SK-N-SH (cell line): ENCODE measurements around the gene NPFF. TPM values are rescaled to one million over a fixed set of nuclear protein-coding genes. Genes with fewer than 3 reads are reported as not detected.

ENCODE experiments used
- CTCF ChIA-PET: fragments of 300-600, 350-600 bp; formaldehyde crosslinking; extraction: SDS; loops from one replicate; lab custom pipeline; 2021; lab: Yijun Ruan, JAX
- POLR2A ChIA-PET: fragments of 350-600 bp; sonication (Branson Sonifier 250); formaldehyde crosslinking; extraction: SDS; loops from one replicate; lab custom pipeline; 2020; ENCODE audit warnings: antibody characterized with exemption, inconsistent platforms; lab: Yijun Ruan, JAX
- DNase-seq: peaks from one replicate; pipeline ENCODE4 v3.0.0; 2012
- H2AFZ ChIP-seq: fragments of 200-600 bp; sonication (generic); 2 replicates; pipeline ENCODE4 v1.8.1; 2016; ENCODE audit warnings: antibody characterized with exemption, mild to moderate bottlenecking, low read depth
- H3F3A ChIP-seq: fragments of 200-600 bp; sonication (generic); replicated peaks from 2 replicates; pipeline ENCODE3; 2016; ENCODE audit warnings: antibody characterized with exemption, mild to moderate bottlenecking; ENCODE audit not compliant: insufficient read depth
- H3K27ac ChIP-seq, 2 experiments: fragments of 200-500 bp in 1 of 2; fragments of 200-600 bp in 1 of 2; sonication (Bioruptor generic) in 1 of 2; sonication (generic), shearing (Covaris generic) in 1 of 2; 2 replicates each; pipeline versions ENCODE4 v1.5.1 to v1.6.1; 2014 to 2016; ENCODE audit warnings: low read depth in 2 of 2, inconsistent platforms in 1 of 2, low read length in 1 of 2, mild to moderate bottlenecking in 1 of 2, mixed read lengths in 1 of 2
- H3K27me3 ChIP-seq: fragments of 200-600 bp; sonication (generic), shearing (Covaris generic); 2 replicates; pipeline ENCODE4 v1.6.1; 2016; ENCODE audit warnings: mixed run types; ENCODE audit not compliant: insufficient read depth
- H3K36me3 ChIP-seq, 2 experiments: fragments of 200-500 bp in 1 of 2; fragments of 200-600 bp in 1 of 2; sonication (Bioruptor generic) in 1 of 2; sonication (generic) in 1 of 2; replicated peaks in 1 of 2; 2 replicates each; pipeline versions ENCODE3 to v1.5.1; 2014 to 2016; ENCODE audit warnings: low read length in 1 of 2, mild to moderate bottlenecking in 1 of 2; ENCODE audit not compliant: insufficient read depth in 2 of 2, control insufficient read depth in 1 of 2
- H3K4me1 ChIP-seq, 2 experiments: fragments of 200-500 bp in 1 of 2; fragments of 200-600 bp in 1 of 2; sonication (Bioruptor generic) in 1 of 2; sonication (generic), shearing (Covaris generic) in 1 of 2; 2 replicates each; pipeline versions ENCODE4 v1.5.1 to v1.6.1; 2014 to 2016; ENCODE audit warnings: low read depth in 1 of 2, low read length in 1 of 2, mixed run types in 1 of 2; ENCODE audit not compliant: insufficient read depth in 2 of 2, control insufficient read depth in 1 of 2
- H3K4me2 ChIP-seq: fragments of 200-600 bp; sonication (generic), shearing (Covaris generic); 2 replicates; pipeline ENCODE4 v1.6.1; 2017; ENCODE audit warnings: mixed run types
- H3K4me3 ChIP-seq, 2 experiments: fragments of 200-500 bp in 1 of 2; fragments of 200-600 bp in 1 of 2; sonication (Bioruptor generic) in 1 of 2; sonication (generic), shearing (Covaris generic) in 1 of 2; 2 replicates each; pipeline versions ENCODE4 v1.5.1 to v1.8.1; 2014 to 2016; ENCODE audit warnings: low read depth in 2 of 2, inconsistent platforms in 1 of 2, low read length in 1 of 2, mild to moderate bottlenecking in 1 of 2, mixed read lengths in 1 of 2, moderate library complexity in 1 of 2
- H3K79me2 ChIP-seq: fragments of 200-600 bp; sonication (generic); 2 replicates; pipeline ENCODE4 v1.8.1; 2017; ENCODE audit warnings: mild to moderate bottlenecking; ENCODE audit not compliant: insufficient read depth
- H3K9ac ChIP-seq: fragments of 200-600 bp; sonication (generic); 2 replicates; pipeline ENCODE4 v1.6.1; 2017; ENCODE audit warnings: mixed run types
- H3K9me2 ChIP-seq: fragments of 200-600 bp; sonication (generic); 2 replicates; pipeline ENCODE4 v1.6.1; 2017; ENCODE audit warnings: mixed run types
- H3K9me3 ChIP-seq: fragments of 200-600 bp; sonication (generic); 2 replicates; pipeline ENCODE4 v1.6.1; 2017; ENCODE audit warnings: mixed run types, mild to moderate bottlenecking, moderate library complexity
- H4K20me1 ChIP-seq: fragments of 200-600 bp; sonication (generic); 2 replicates; pipeline ENCODE4 v1.6.1; 2017; ENCODE audit warnings: mild to moderate bottlenecking, mixed run types; ENCODE audit not compliant: insufficient read depth
- CHD2 ChIP-seq: fragments of 150-350 bp; IDR thresholded peaks from 2 replicates; pipeline ENCODE4 v1.6.1; 2018; ENCODE audit warnings: low read length; ENCODE audit not compliant: partially characterized antibody
- FOSL2 ChIP-seq: IDR thresholded peaks from 2 replicates; pipeline ENCODE4 v1.4.0; 2012; ENCODE audit warnings: low read depth, mild to moderate bottlenecking, moderate library complexity, borderline replicate concordance
- FOXM1 ChIP-seq: IDR thresholded peaks from 2 replicates; pipeline ENCODE4 v1.4.0; 2012; ENCODE audit warnings: low read depth, mild to moderate bottlenecking
- MEF2A ChIP-seq: IDR thresholded peaks from 2 replicates; pipeline ENCODE4 v1.4.0; 2012; ENCODE audit warnings: low read depth, borderline replicate concordance
- MXI1 ChIP-seq: IDR thresholded peaks from 2 replicates; pipeline ENCODE4 v1.6.1; 2012; ENCODE audit warnings: mild to moderate bottlenecking, low read depth, low read length, improper control_type of control experiment
- RAD21 ChIP-seq: IDR thresholded peaks from 2 replicates; pipeline ENCODE4 v1.6.1; 2012; ENCODE audit warnings: mild to moderate bottlenecking, low read length
- RFX5 ChIP-seq: IDR thresholded peaks from 2 replicates; pipeline ENCODE4 v1.6.1; 2012; ENCODE audit warnings: mild to moderate bottlenecking, improper control_type of control experiment, low read length
- SMC3 ChIP-seq: IDR thresholded peaks from 2 replicates; pipeline ENCODE4 v1.6.1; 2012; ENCODE audit warnings: low read depth, low read length, improper control_type of control experiment
- TEAD4 ChIP-seq: IDR thresholded peaks from 2 replicates; pipeline ENCODE4 v1.4.0; 2012; ENCODE audit warnings: mild to moderate bottlenecking, borderline replicate concordance; ENCODE audit not compliant: insufficient read depth
- YY1 ChIP-seq: IDR thresholded peaks from 2 replicates; pipeline ENCODE4 v1.4.0; 2012; ENCODE audit warnings: low read depth, mild to moderate bottlenecking
- WGBS: methylation state at CpG from one replicate; pipeline ENCODE4 v1.1.6; 2017; ENCODE audit warnings: low lambda C conversion rate; 5-methylcytosine and 5-hydroxymethylcytosine counted together
- polyA plus RNA-seq, 3 experiments: library from polyadenylated mRNA; depleted of rRNA; stranded (reverse); fragments of >200 nt; gene quantifications; 2 replicates each; pipeline ENCODE4 v1.2.3, GENCODE V29; 2012
- TF ChIP-seq, protein P1 (sequence below): IDR thresholded peaks from 2 replicates; pipeline ENCODE4 v1.6.1; 2012; ENCODE audit warnings: mild to moderate bottlenecking, low read depth, low read length, moderate library complexity
- TF ChIP-seq, protein P2 (sequence below): fragments of 150-350 bp; IDR thresholded peaks from 2 replicates; pipeline ENCODE4 v1.6.1; 2016; ENCODE audit warnings: mild to moderate bottlenecking, low read depth, low read length

NPFF gene
- polyA plus RNA-seq, 1 of the 3 experiments (the other 2 are of a cell fraction), result 0.13 TPM

DNA sequence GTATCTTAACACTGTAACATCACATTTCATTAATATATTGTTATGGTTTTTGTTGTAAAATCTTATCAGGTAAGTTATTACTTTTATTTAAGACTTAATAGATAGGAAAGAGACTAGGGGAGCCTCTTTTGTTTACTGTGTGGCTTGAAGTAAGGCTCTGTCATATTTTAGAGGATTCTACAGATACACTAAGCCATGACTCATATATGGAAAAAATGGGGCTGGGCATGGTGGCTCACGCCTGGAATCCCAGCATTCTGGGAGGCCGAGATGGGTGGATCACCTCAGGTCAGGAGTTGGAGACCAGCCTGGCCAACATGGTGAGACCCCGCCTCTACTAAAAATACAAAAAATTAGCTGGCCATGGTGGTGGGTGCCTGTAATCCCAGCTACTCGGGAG lies 23.6 kb upstream of the NPFF start:
- Histone ChIP-seq H3F3A (peaks cover 3% of the 10 kb centered on the region), H3K4me2 (no peak overlapping the region), H3K9me2 (no peaks in the 10 kb centered on the region), H3K4me1 (no peaks in the 10 kb centered on the region), H3K9ac (no peak overlapping the region), H3K36me3 (peaks cover 41 to 57% of the 10 kb centered on the region in 2 experiments), H3K27ac (no peak overlapping the region), H3K79me2 (no peaks in the 10 kb centered on the region; the same call in 1 of the 2 replicates), H3K9me3 (no peaks in the 10 kb centered on the region), H2AFZ (no peak overlapping the region), H3K4me3 (no peak overlapping the region), H4K20me1 (no peaks in the 10 kb centered on the region), H3K27me3 (no peaks in the 10 kb centered on the region)
- 82% methylated on average over 3 of the region's 4 CpGs for WGBS
- POLR2A ChIA-PET, result no interaction called here
- CTCF ChIA-PET, result interaction anchor here (1.0 to 1.9 kb wide), 3 partner anchors 23 to 215 kb away, joined by 3 to 7 read pairs (median 5); partner anchors contain the start of gene ATP5MC2
- TF ChIP-seq FOXM1 (no peak), FOSL2 (peak; percentile 31; the same call in 1 of the 2 replicates), MEF2A (no peak)
- DNase-seq, result no peak

GRCh38 chr12:53530061-53530460 lies 22.8 kb upstream of the NPFF start:
- no peak overlapping the region for H3K9ac ChIP-seq
- peaks cover 6% of the 10 kb centered on the region for H3F3A ChIP-seq
- CTCF ChIA-PET, result interaction anchor here (0.8 to 1.7 kb wide), 5 partner anchors 14 to 217 kb away, joined by 3 to 6 read pairs (median 3); no protein-coding TSS in a partner anchor
- H2AFZ ChIP-seq, result no peak overlapping the region
- no peaks in the 10 kb centered on the region for H3K27me3 ChIP-seq
- no peak for TF ChIP-seq CHD2
- TF ChIP-seq, protein P1, sequence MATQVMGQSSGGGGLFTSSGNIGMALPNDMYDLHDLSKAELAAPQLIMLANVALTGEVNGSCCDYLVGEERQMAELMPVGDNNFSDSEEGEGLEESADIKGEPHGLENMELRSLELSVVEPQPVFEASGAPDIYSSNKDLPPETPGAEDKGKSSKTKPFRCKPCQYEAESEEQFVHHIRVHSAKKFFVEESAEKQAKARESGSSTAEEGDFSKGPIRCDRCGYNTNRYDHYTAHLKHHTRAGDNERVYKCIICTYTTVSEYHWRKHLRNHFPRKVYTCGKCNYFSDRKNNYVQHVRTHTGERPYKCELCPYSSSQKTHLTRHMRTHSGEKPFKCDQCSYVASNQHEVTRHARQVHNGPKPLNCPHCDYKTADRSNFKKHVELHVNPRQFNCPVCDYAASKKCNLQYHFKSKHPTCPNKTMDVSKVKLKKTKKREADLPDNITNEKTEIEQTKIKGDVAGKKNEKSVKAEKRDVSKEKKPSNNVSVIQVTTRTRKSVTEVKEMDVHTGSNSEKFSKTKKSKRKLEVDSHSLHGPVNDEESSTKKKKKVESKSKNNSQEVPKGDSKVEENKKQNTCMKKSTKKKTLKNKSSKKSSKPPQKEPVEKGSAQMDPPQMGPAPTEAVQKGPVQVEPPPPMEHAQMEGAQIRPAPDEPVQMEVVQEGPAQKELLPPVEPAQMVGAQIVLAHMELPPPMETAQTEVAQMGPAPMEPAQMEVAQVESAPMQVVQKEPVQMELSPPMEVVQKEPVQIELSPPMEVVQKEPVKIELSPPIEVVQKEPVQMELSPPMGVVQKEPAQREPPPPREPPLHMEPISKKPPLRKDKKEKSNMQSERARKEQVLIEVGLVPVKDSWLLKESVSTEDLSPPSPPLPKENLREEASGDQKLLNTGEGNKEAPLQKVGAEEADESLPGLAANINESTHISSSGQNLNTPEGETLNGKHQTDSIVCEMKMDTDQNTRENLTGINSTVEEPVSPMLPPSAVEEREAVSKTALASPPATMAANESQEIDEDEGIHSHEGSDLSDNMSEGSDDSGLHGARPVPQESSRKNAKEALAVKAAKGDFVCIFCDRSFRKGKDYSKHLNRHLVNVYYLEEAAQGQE, result no peak
- no peak for TF ChIP-seq YY1
- TF ChIP-seq RFX5, result no peak
- TF ChIP-seq TEAD4, result no peak
- no peak for TF ChIP-seq FOSL2
- TF ChIP-seq FOXM1, result no peak
- TF ChIP-seq, protein P2, sequence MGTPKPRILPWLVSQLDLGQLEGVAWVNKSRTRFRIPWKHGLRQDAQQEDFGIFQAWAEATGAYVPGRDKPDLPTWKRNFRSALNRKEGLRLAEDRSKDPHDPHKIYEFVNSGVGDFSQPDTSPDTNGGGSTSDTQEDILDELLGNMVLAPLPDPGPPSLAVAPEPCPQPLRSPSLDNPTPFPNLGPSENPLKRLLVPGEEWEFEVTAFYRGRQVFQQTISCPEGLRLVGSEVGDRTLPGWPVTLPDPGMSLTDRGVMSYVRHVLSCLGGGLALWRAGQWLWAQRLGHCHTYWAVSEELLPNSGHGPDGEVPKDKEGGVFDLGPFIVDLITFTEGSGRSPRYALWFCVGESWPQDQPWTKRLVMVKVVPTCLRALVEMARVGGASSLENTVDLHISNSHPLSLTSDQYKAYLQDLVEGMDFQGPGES, result no peak
- TF ChIP-seq MXI1, result no peak
- no peak for TF ChIP-seq RAD21
- no peak for TF ChIP-seq SMC3
- TF ChIP-seq, all 33 proteins: peak for 0
- peaks cover 37 to 59% of the 10 kb centered on the region in 2 experiments for H3K36me3 ChIP-seq
- no peaks in the 10 kb centered on the region for H4K20me1 ChIP-seq
- H3K4me1 ChIP-seq, result no peaks in the 10 kb centered on the region
- WGBS, result 95% methylated on average over 2 of the region's 2 CpGs
- no peak overlapping the region for H3K4me3 ChIP-seq
- no peak overlapping the region for H3K27ac ChIP-seq
- POLR2A ChIA-PET, result no interaction called here
- no peak for DNase-seq
- no peaks in the 10 kb centered on the region for H3K9me2 ChIP-seq
- no peaks in the 10 kb centered on the region; the same call in 1 of the 2 replicates for H3K79me2 ChIP-seq
- no peaks in the 10 kb centered on the region for H3K9me3 ChIP-seq
- H3K4me2 ChIP-seq, result no peak overlapping the region
